Vagina (tissue), 2 donors: ENCODE data around the gene LPAR4. TPM values are rescaled to one million over a fixed set of nuclear protein-coding genes. Genes with fewer than 3 reads are reported as not detected.

Experiments
- DNase-seq, 2 donors: peaks; one replicate each; pipeline ENCODE4 v3.0.0-alpha.2; 2017; ENCODE audit errors: extremely low spot score in 2 of 2
- H3K27ac ChIP-seq: fragments of 200-600 bp; sonication (generic); one replicate; pipeline ENCODE4 v1.5.1; 2019
- H3K27me3 ChIP-seq: fragments of 200-600 bp; sonication (generic); one replicate; pipeline ENCODE4 v1.5.1; 2019
- H3K36me3 ChIP-seq, 2 donors: fragments of 200-600 bp; sonication (generic); one replicate each; pipeline ENCODE4 v1.5.1; 2017 to 2019
- H3K4me1 ChIP-seq: fragments of 200-600 bp; sonication (generic); one replicate; pipeline ENCODE4 v1.5.1; 2019
- H3K4me3 ChIP-seq, 2 donors: fragments of 200-600 bp; sonication (generic); 1 replicate in 1 of 2; 2 replicates in 1 of 2; pipeline ENCODE4 v1.5.1; 2016 to 2019
- H3K9me3 ChIP-seq: fragments of 200-600 bp; sonication (generic); one replicate; pipeline ENCODE4 v1.5.1; 2019
- CTCF ChIP-seq, 3 experiments: fragments of 450-650 bp in 2 of 3; fragments of 200-600 bp in 1 of 3; sonication (generic) in 1 of 3; IDR thresholded peaks; one replicate each; pipeline ENCODE4 v1.5.1; 2017 to 2019; ENCODE audit warnings: antibody characterized with exemption in 3 of 3, mild to moderate bottlenecking in 2 of 3, moderate library complexity in 2 of 3
- POLR2A ChIP-seq, 2 donors: fragments of 450-650 bp; IDR thresholded peaks; one replicate each; pipeline ENCODE4 v1.6.1; 2017; ENCODE audit warnings: antibody characterized with exemption in 2 of 2, mild to moderate bottlenecking in 2 of 2, moderate library complexity in 2 of 2
- POLR2AphosphoS5 ChIP-seq, 2 donors: sonication (generic); formaldehyde crosslinking; IDR thresholded peaks; one replicate each; pipeline ENCODE4 v1.9.0; 2017; ENCODE audit warnings: antibody characterized with exemption in 2 of 2, mild to moderate bottlenecking in 2 of 2, low read depth in 1 of 2; ENCODE audit not compliant: insufficient read depth in 1 of 2
- intact Hi-C: fragments of 100-400 bp; cut with DNase I; formaldehyde crosslinking; loops from one replicate; pipeline ENCODE4 v1.15.1; 2023
- total RNA-seq: library from RNA; depleted of rRNA; stranded (reverse); fragments of >200 nt; gene quantifications from one replicate; pipeline ENCODE4 v1.2.3, GENCODE V29; 2016

Gene LPAR4
- total RNA-seq, 1 donor from 2014 or later = not detected

GRCh38 chrX:78712336-78712735 lies 35.2 kb upstream of the LPAR4 start:
- TF ChIP-seq POLR2A (IDR thresholded peaks at IDR 0.05) (no peak), POLR2AphosphoS5 (IDR thresholded peaks at IDR 0.05; ENCODE audit: insufficient read depth in 1 of 2, low read depth in 1 of 2) (no peak), CTCF (IDR thresholded peaks at IDR 0.05) (no peak)
- Histone ChIP-seq H3K27me3 (no peaks in the 10 kb centered on the region), H3K27ac (no peak overlapping the region), H3K9me3 (no peaks in the 10 kb centered on the region), H3K4me3 (no peak overlapping the region), H3K36me3 (no peaks in the 10 kb centered on the region), H3K4me1 (no peaks in the 10 kb centered on the region)
- intact Hi-C loops = no loop called here
- no peak for DNase-seq

- Histone ChIP-seq H3K36me3 (no peaks in the 10 kb centered on the region), H3K9me3 (no peaks in the 10 kb centered on the region), H3K4me1 (no peaks in the 10 kb centered on the region), H3K4me3 (no peak overlapping the region), H3K27me3 (no peaks in the 10 kb centered on the region), H3K27ac (no peak overlapping the region)
- no peak for DNase-seq
- TF ChIP-seq POLR2A (IDR thresholded peaks at IDR 0.05) (no peak), CTCF (IDR thresholded peaks at IDR 0.05) (no peak), POLR2AphosphoS5 (IDR thresholded peaks at IDR 0.05; ENCODE audit: insufficient read depth in 1 of 2, low read depth in 1 of 2) (no peak)
- intact Hi-C loops = no loop called here
Observed at GRCh38 chrX:78725287-78725686, 22.2 kb upstream of the LPAR4 start.

- H3K4me1 ChIP-seq = no peaks in the 10 kb centered on the region
- no peak for DNase-seq
- H3K9me3 ChIP-seq = no peaks in the 10 kb centered on the region
- no peak for TF ChIP-seq POLR2A (IDR thresholded peaks at IDR 0.05)
- no peak for TF ChIP-seq CTCF (IDR thresholded peaks at IDR 0.05)
- no peak for TF ChIP-seq POLR2AphosphoS5 (IDR thresholded peaks at IDR 0.05; ENCODE audit: insufficient read depth in 1 of 2, low read depth in 1 of 2)
- no peak overlapping the region for H3K27ac ChIP-seq
- no peak overlapping the region for H3K4me3 ChIP-seq
- H3K27me3 ChIP-seq = no peaks in the 10 kb centered on the region
- intact Hi-C loops = no loop called here
- no peaks in the 10 kb centered on the region for H3K36me3 ChIP-seq
Observed at GRCh38 chrX:78746496-78746895, 1.0 kb upstream of the LPAR4 start.

GRCh38 chrX:78747971-78748370 lies 451 bp downstream of the LPAR4 start:
- intact Hi-C loops = no loop called here
- H3K9me3 ChIP-seq = no peaks in the 10 kb centered on the region
- no peaks in the 10 kb centered on the region for H3K27me3 ChIP-seq
- no peak overlapping the region for H3K27ac ChIP-seq
- no peaks in the 10 kb centered on the region for H3K4me1 ChIP-seq
- TF ChIP-seq POLR2AphosphoS5 (IDR thresholded peaks at IDR 0.05; ENCODE audit: insufficient read depth in 1 of 2, low read depth in 1 of 2) = no peak
- no peak for TF ChIP-seq POLR2A (IDR thresholded peaks at IDR 0.05)
- no peak for TF ChIP-seq CTCF (IDR thresholded peaks at IDR 0.05)
- peak overlapping the region in 1 of 2 donors; percentile 31 for H3K4me3 ChIP-seq
- DNase-seq = no peak
- H3K36me3 ChIP-seq = no peaks in the 10 kb centered on the region

- no peak for DNase-seq
- H3K4me3 ChIP-seq = no peak overlapping the region
- H3K27ac ChIP-seq = no peak overlapping the region
- H3K4me1 ChIP-seq = no peaks in the 10 kb centered on the region
- H3K9me3 ChIP-seq = no peaks in the 10 kb centered on the region
- TF ChIP-seq POLR2AphosphoS5 (IDR thresholded peaks at IDR 0.05; ENCODE audit: insufficient read depth in 1 of 2, low read depth in 1 of 2) (no peak), POLR2A (IDR thresholded peaks at IDR 0.05) (no peak), CTCF (IDR thresholded peaks at IDR 0.05) (no peak)
- no peaks in the 10 kb centered on the region for H3K27me3 ChIP-seq
- H3K36me3 ChIP-seq = no peaks in the 10 kb centered on the region
- intact Hi-C loops = no loop called here
Observed at GRCh38 chrX:78748846-78749245, 1.3 kb downstream of the LPAR4 start.
